SK-N-SH (cell line): ENCODE measurements around the gene ZNF148.

Experiments used
- CTCF ChIP-seq: fragments of 200-600 bp; sonication (generic); IDR thresholded peaks from 2 replicates; pipeline ENCODE4 v1.6.1; 2017; ENCODE audit warnings: antibody characterized with exemption, mild to moderate bottlenecking, moderate library complexity
- MAX ChIP-seq: IDR thresholded peaks from 2 replicates; pipeline ENCODE4 v1.4.0; 2012; ENCODE audit warnings: low read depth
- POLR2AphosphoS5 ChIP-seq: IDR thresholded peaks from 2 replicates; pipeline ENCODE4 v1.6.1; 2012; ENCODE audit warnings: low read depth, low read length
- RAD21 ChIP-seq: IDR thresholded peaks from 2 replicates; pipeline ENCODE4 v1.6.1; 2012; ENCODE audit warnings: mild to moderate bottlenecking, low read length
- SMC3 ChIP-seq: IDR thresholded peaks from 2 replicates; pipeline ENCODE4 v1.6.1; 2012; ENCODE audit warnings: low read depth, low read length, improper control_type of control experiment
- TAF1 ChIP-seq: IDR thresholded peaks from 2 replicates; pipeline ENCODE4 v1.6.1; 2012; ENCODE audit warnings: low read depth, mild to moderate bottlenecking, low read length, moderate library complexity, borderline replicate concordance
- TEAD4 ChIP-seq: IDR thresholded peaks from 2 replicates; pipeline ENCODE4 v1.4.0; 2012; ENCODE audit warnings: mild to moderate bottlenecking, borderline replicate concordance; ENCODE audit not compliant: insufficient read depth
- USF1 ChIP-seq: IDR thresholded peaks from 2 replicates; pipeline ENCODE4 v1.4.0; 2012; ENCODE audit warnings: low read depth, borderline replicate concordance
- USF2 ChIP-seq: fragments of 150-350 bp; IDR thresholded peaks from 2 replicates; pipeline ENCODE4 v1.6.1; 2017; ENCODE audit warnings: antibody characterized with exemption, low read length, low read depth, borderline replicate concordance
- YY1 ChIP-seq: IDR thresholded peaks from 2 replicates; pipeline ENCODE4 v1.4.0; 2012; ENCODE audit warnings: low read depth, mild to moderate bottlenecking
- ZBTB33 ChIP-seq: IDR thresholded peaks from 2 replicates; pipeline ENCODE4 v1.4.0; 2012; ENCODE audit warnings: low read depth, borderline replicate concordance

GRCh38 chr3:125378762-125379161 lies 3.6 kb upstream of the ZNF148 start:
- TF ChIP-seq CTCF (no peak), POLR2AphosphoS5 (no peak), TAF1 (no peak), TEAD4 (no peak), RAD21 (no peak), USF2 (no peak), SMC3 (no peak), YY1 (no peak), USF1 (no peak), MAX (no peak), ZBTB33 (no peak)
